ENCODE data around the gene MAN2B2. TPM values are rescaled to one million over a fixed set of nuclear protein-coding genes. Genes with fewer than 3 reads are reported as not detected.
"Not testable (repeated sequence)": the region's sequence is repeated elsewhere in the genome, so short reads cannot be mapped to it uniquely, and the experiment has no call there.

The MAN2B2 gene
- total and polyA plus RNA-seq, 2 of the 4 experiments (the other 2 are of a cell fraction) = 13.4 to 34.1 TPM

- CTCF ChIA-PET; ATAC-seq (ENCODE audit: low read depth); H2BK15ac ChIP-seq (ENCODE audit: low read depth, low read length); H3K23ac ChIP-seq (ENCODE audit: low read depth, low read length); BruUV-seq (replicated peaks); DNase-seq; H2BK5ac ChIP-seq (ENCODE audit: low read depth, low read length, poor library complexity, severe bottlenecking); H3K14ac ChIP-seq (replicated peaks; ENCODE audit: low read depth, low read length); H4K5ac ChIP-seq (ENCODE audit: low read depth, low read length); H4K20me1 ChIP-seq (ENCODE audit: insufficient read depth, low read length); H3K9ac ChIP-seq (ENCODE audit: low read depth, low read length); H3K36me3 ChIP-seq (ENCODE audit: control insufficient read depth, insufficient read depth, low read length); dilution Hi-C loops (cut with HindIII; ENCODE audit: low sequenced_read_pairs, unreplicated experiment); H3K27ac ChIP-seq (ENCODE audit: insufficient read depth, low read length); H3K9me3 ChIP-seq (ENCODE audit: control insufficient read depth, insufficient read depth, low read length); H4K91ac ChIP-seq (ENCODE audit: insufficient read depth, low read depth, low read length); H2BK120ac ChIP-seq (ENCODE audit: low read depth, low read length); H3K18ac ChIP-seq (ENCODE audit: low read depth, low read length); H3K27me3 ChIP-seq (ENCODE audit: control insufficient read depth, insufficient read depth, low read length); intact Hi-C loops (cut with micrococcal nuclease); H3K4me2 ChIP-seq (ENCODE audit: low read depth, low read length); H4K8ac ChIP-seq (ENCODE audit: low read depth in 2 of 2, low read length in 2 of 2); H3K4ac ChIP-seq (ENCODE audit: low read depth, low read length); in situ Hi-C loops (cut with MboI; ENCODE audit: low sequenced_read_pairs); H2AK9ac ChIP-seq (replicated peaks; ENCODE audit: low read depth, low read length, poor library complexity); H3K4me3 ChIP-seq (ENCODE audit: insufficient read depth, low read depth, low read length); H2BK20ac ChIP-seq (ENCODE audit: low read depth, low read length); POLR2A ChIA-PET (ENCODE audit: unreplicated experiment); H2AK5ac ChIP-seq (ENCODE audit: low read depth, low read length); H3K4me1 ChIP-seq (ENCODE audit: control insufficient read depth, insufficient read depth, low read length); H2AFZ ChIP-seq (replicated peaks; ENCODE audit: low read length, poor library complexity); H3K56ac ChIP-seq (ENCODE audit: extremely low read depth, insufficient read depth, low read length); H3K9me1 ChIP-seq (ENCODE audit: insufficient read depth, low read length); H3K79me1 ChIP-seq (ENCODE audit: low read depth in 1 of 2, low read length in 2 of 2): not testable (repeated sequence)
- no CpG with 5 or more reads among the region's 3 CpGs for whole genome bisulfite sequencing, 2 experiments (ENCODE audit: extremely low coverage in 2 of 2, insufficient read length in 1 of 2)
Observed at GRCh38 chr4:6654211-6654610, 79.2 kb downstream of the MAN2B2 start.

DNA sequence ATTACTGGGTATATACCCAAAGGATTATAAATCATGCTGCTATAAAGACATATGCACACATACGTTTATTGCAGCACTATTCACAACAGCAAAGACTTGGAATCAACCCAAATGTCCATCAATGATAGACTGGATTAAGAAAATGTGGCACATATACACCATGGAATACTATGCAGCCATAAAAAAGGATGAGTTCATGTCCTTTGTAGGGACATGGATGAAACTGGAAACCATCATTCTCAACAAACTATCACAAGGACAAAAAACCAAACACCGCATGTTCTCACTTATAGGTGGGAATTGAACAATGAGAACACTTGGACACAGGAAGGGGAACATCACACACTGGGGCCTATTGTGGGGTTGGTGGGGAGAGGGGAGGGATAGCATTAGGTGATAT, 80.3 kb downstream of the MAN2B2 start:
- POLR2A ChIA-PET (ENCODE audit: unreplicated experiment) = not testable (repeated sequence)

More for the DNA sequence above, 80.3 kb downstream of the MAN2B2 start:
- H3K14ac ChIP-seq (replicated peaks; ENCODE audit: low read depth, low read length); CTCF ChIA-PET; H2BK20ac ChIP-seq (ENCODE audit: low read depth, low read length); H3K9me3 ChIP-seq (ENCODE audit: control insufficient read depth, insufficient read depth, low read length); H3K23ac ChIP-seq (ENCODE audit: low read depth, low read length); H3K4me2 ChIP-seq (ENCODE audit: low read depth, low read length); dilution Hi-C loops (cut with HindIII; ENCODE audit: low sequenced_read_pairs, unreplicated experiment); H2BK120ac ChIP-seq (ENCODE audit: low read depth, low read length); H3K18ac ChIP-seq (ENCODE audit: low read depth, low read length); H2AFZ ChIP-seq (replicated peaks; ENCODE audit: low read length, poor library complexity); H2BK15ac ChIP-seq (ENCODE audit: low read depth, low read length); H3K4me1 ChIP-seq (ENCODE audit: control insufficient read depth, insufficient read depth, low read length); H3K36me3 ChIP-seq (ENCODE audit: control insufficient read depth, insufficient read depth, low read length); H3K56ac ChIP-seq (ENCODE audit: extremely low read depth, insufficient read depth, low read length); H4K91ac ChIP-seq (ENCODE audit: insufficient read depth, low read depth, low read length); H4K5ac ChIP-seq (ENCODE audit: low read depth, low read length); BruUV-seq (replicated peaks); H3K9me1 ChIP-seq (ENCODE audit: insufficient read depth, low read length); ATAC-seq (ENCODE audit: low read depth); H3K4me3 ChIP-seq (ENCODE audit: insufficient read depth, low read depth, low read length); H2AK5ac ChIP-seq (ENCODE audit: low read depth, low read length); H4K20me1 ChIP-seq (ENCODE audit: insufficient read depth, low read length); intact Hi-C loops (cut with micrococcal nuclease); H3K27me3 ChIP-seq (ENCODE audit: control insufficient read depth, insufficient read depth, low read length); H2BK5ac ChIP-seq (ENCODE audit: low read depth, low read length, poor library complexity, severe bottlenecking); in situ Hi-C loops (cut with MboI; ENCODE audit: low sequenced_read_pairs); DNase-seq; H3K9ac ChIP-seq (ENCODE audit: low read depth, low read length); H4K8ac ChIP-seq (ENCODE audit: low read depth in 2 of 2, low read length in 2 of 2); H3K27ac ChIP-seq (ENCODE audit: insufficient read depth, low read length); H3K4ac ChIP-seq (ENCODE audit: low read depth, low read length); H2AK9ac ChIP-seq (replicated peaks; ENCODE audit: low read depth, low read length, poor library complexity); H3K79me1 ChIP-seq (ENCODE audit: low read depth in 1 of 2, low read length in 2 of 2): not testable (repeated sequence)
- no CpG with 5 or more reads among the region's 2 CpGs for WGBS, 2 experiments (ENCODE audit: extremely low coverage in 2 of 2, insufficient read length in 1 of 2)

Data from IMR-90 (cell line).